Mesenchymal stem cell (in vitro differentiated cells and primary cell): ENCODE results near the gene RUBCN.

Experiments used
- DNase-seq: peaks from one replicate; pipeline ENCODE4 v3.0.0-alpha.2; 2013
- H2AFZ ChIP-seq: one replicate; pipeline ENCODE4 v1.6.1; 2013; ENCODE audit warnings: low read depth, mild to moderate bottlenecking, control low read depth, inconsistent platforms, low read length, moderate library complexity
- H2AK5ac ChIP-seq: 2 replicates; pipeline ENCODE4 v1.6.1; 2013; ENCODE audit warnings: low read length, moderate library complexity, mild to moderate bottlenecking, inconsistent platforms; ENCODE audit not compliant: severe bottlenecking
- H2BK120ac ChIP-seq: one replicate; pipeline ENCODE4 v1.6.1; 2013; ENCODE audit warnings: low read depth, mild to moderate bottlenecking, inconsistent platforms, low read length, moderate library complexity
- H2BK12ac ChIP-seq, 2 experiments: one replicate each; pipeline ENCODE4 v1.6.1; 2013; ENCODE audit warnings: inconsistent platforms in 2 of 2, low read length in 2 of 2, mild to moderate bottlenecking in 2 of 2, moderate library complexity in 2 of 2, control low read depth in 1 of 2
- H2BK15ac ChIP-seq: one replicate; pipeline ENCODE4 v1.6.1; 2013; ENCODE audit warnings: mild to moderate bottlenecking, low read depth, inconsistent platforms; ENCODE audit not compliant: poor library complexity, severe bottlenecking
- H2BK5ac ChIP-seq: 2 replicates; pipeline ENCODE4 v1.6.1; 2013; ENCODE audit warnings: low read depth, mild to moderate bottlenecking, low read length, control low read depth, inconsistent platforms; ENCODE audit not compliant: poor library complexity, severe bottlenecking
- H3K14ac ChIP-seq, 2 experiments: one replicate each; pipeline ENCODE4 v1.6.1; 2013; ENCODE audit warnings: inconsistent platforms in 2 of 2, low read length in 2 of 2, control low read depth in 1 of 2, mild to moderate bottlenecking in 1 of 2, moderate library complexity in 1 of 2
- H3K18ac ChIP-seq, 2 experiments: one replicate each; pipeline ENCODE4 v1.6.1; 2013; ENCODE audit warnings: inconsistent platforms in 2 of 2, low read length in 2 of 2, control low read depth in 1 of 2, low read depth in 1 of 2, mild to moderate bottlenecking in 1 of 2
- H3K23ac ChIP-seq, 2 experiments: one replicate each; pipeline ENCODE4 v1.6.1; 2013; ENCODE audit warnings: inconsistent platforms in 2 of 2, low read length in 2 of 2, mild to moderate bottlenecking in 2 of 2, moderate library complexity in 2 of 2, control low read depth in 1 of 2
- H3K27ac ChIP-seq: 2 replicates; pipeline ENCODE4 v1.5.1; 2013; ENCODE audit warnings: mild to moderate bottlenecking, moderate library complexity, low read length, control low read depth, inconsistent platforms; ENCODE audit not compliant: poor library complexity, severe bottlenecking
- H3K27me3 ChIP-seq, 2 experiments: 2 replicates each; pipeline versions ENCODE4 v1.6.1 to v1.7.0; 2013; ENCODE audit warnings: low read length in 2 of 2, mild to moderate bottlenecking in 2 of 2, moderate library complexity in 2 of 2, control low read depth in 1 of 2, inconsistent platforms in 1 of 2; ENCODE audit not compliant: control insufficient read depth in 1 of 2, insufficient read depth in 1 of 2
- H3K36me3 ChIP-seq, 2 experiments: 2 replicates each; pipeline versions ENCODE4 v1.6.1 to v1.7.0; 2013; ENCODE audit warnings: low read length in 2 of 2, control low read depth in 1 of 2, inconsistent platforms in 1 of 2, low read depth in 1 of 2, mild to moderate bottlenecking in 1 of 2; ENCODE audit not compliant: insufficient read depth in 2 of 2, control insufficient read depth in 1 of 2
- H3K4ac ChIP-seq, 2 experiments: one replicate each; pipeline ENCODE4 v1.6.1; 2013; ENCODE audit warnings: inconsistent platforms in 2 of 2, low read length in 2 of 2, mild to moderate bottlenecking in 2 of 2, moderate library complexity in 2 of 2, control low read depth in 1 of 2, low read depth in 1 of 2
- H3K4me1 ChIP-seq: 2 replicates; pipeline ENCODE4 v1.6.1; 2013; ENCODE audit warnings: low read depth, low read length, control low read depth; ENCODE audit not compliant: control insufficient read depth, insufficient read depth
- H3K4me2 ChIP-seq: 2 replicates; pipeline ENCODE4 v1.6.1; 2013; ENCODE audit warnings: low read length, mild to moderate bottlenecking, inconsistent platforms; ENCODE audit not compliant: poor library complexity, severe bottlenecking
- H3K4me3 ChIP-seq, 2 experiments: 2 replicates each; pipeline versions ENCODE4 v1.5.1 to v1.7.0; 2013; ENCODE audit warnings: low read length in 2 of 2, mild to moderate bottlenecking in 2 of 2, control low read depth in 1 of 2, low read depth in 1 of 2; ENCODE audit not compliant: insufficient read depth in 1 of 2
- H3K79me1 ChIP-seq: replicated peaks from 2 replicates; pipeline ENCODE4 v1.6.1; 2013; ENCODE audit warnings: mild to moderate bottlenecking, control low read depth, low read length, inconsistent platforms; ENCODE audit not compliant: poor library complexity, severe bottlenecking
- H3K9ac ChIP-seq: 2 replicates; pipeline ENCODE4 v1.7.0; 2013; ENCODE audit warnings: mild to moderate bottlenecking, low read length, moderate library complexity
- H3K9me3 ChIP-seq: 2 replicates; pipeline ENCODE4 v1.7.0; 2013; ENCODE audit warnings: mild to moderate bottlenecking, low read length; ENCODE audit not compliant: control insufficient read depth
- H4K8ac ChIP-seq: one replicate; pipeline ENCODE4 v1.6.1; 2013; ENCODE audit warnings: inconsistent platforms, mild to moderate bottlenecking, low read length, moderate library complexity
- H4K91ac ChIP-seq: one replicate; pipeline ENCODE4 v1.6.1; 2013; ENCODE audit warnings: mild to moderate bottlenecking, low read length, inconsistent platforms
- WGBS: methylation state at CpG from one replicate; pipeline ENCODE4 v1.1.7; 2013; ENCODE audit warnings: mixed read lengths; 5-methylcytosine and 5-hydroxymethylcytosine counted together

RUBCN gene

GRCh38 chr3:197706658-197707057 is 30.0 kb downstream of the RUBCN start:
- Histone ChIP-seq H4K91ac (no peak overlapping the region), H3K23ac (no peak overlapping the region), H3K4me1 (no peaks in the 10 kb centered on the region), H3K36me3 (peaks cover 18 to 26% of the 10 kb centered on the region in 2 experiments), H3K9me3 (no peaks in the 10 kb centered on the region), H3K9ac (no peak overlapping the region), H3K18ac (no peak overlapping the region), H2AK5ac (no peak overlapping the region), H4K8ac (no peak overlapping the region), H3K4ac (no peak overlapping the region), H3K79me1 (peaks cover 15% of the 10 kb centered on the region), H2BK5ac (no peak overlapping the region), H3K4me2 (no peak overlapping the region), H2BK120ac (no peak overlapping the region), H2BK12ac (no peak overlapping the region), H3K27ac (no peak overlapping the region), H2AFZ (no peak overlapping the region), H2BK15ac (no peak overlapping the region), H3K4me3 (no peak overlapping the region), H3K14ac (no peak overlapping the region), H3K27me3 (no peaks in the 10 kb centered on the region)
- 94% methylated on average over 7 of the region's 7 CpGs for WGBS
- DNase-seq = no peak

GRCh38 chr3:197701841-197702240 is 34.9 kb downstream of the RUBCN start:
- H2BK5ac ChIP-seq = no peak overlapping the region
- H3K14ac ChIP-seq = no peak overlapping the region
- H3K4me3 ChIP-seq = no peak overlapping the region
- H3K36me3 ChIP-seq = peaks cover 37 to 73% of the 10 kb centered on the region in 2 experiments
- H2AK5ac ChIP-seq = no peak overlapping the region
- no peak overlapping the region for H2BK15ac ChIP-seq
- no peak overlapping the region for H3K4me2 ChIP-seq
- H3K9me3 ChIP-seq = no peaks in the 10 kb centered on the region
- 96% methylated on average over 4 of the region's 4 CpGs for WGBS
- H2BK12ac ChIP-seq = no peak overlapping the region
- H4K91ac ChIP-seq = no peak overlapping the region
- no peak overlapping the region for H3K4ac ChIP-seq
- no peak overlapping the region for H3K23ac ChIP-seq
- no peak overlapping the region for H4K8ac ChIP-seq
- H3K4me1 ChIP-seq = no peaks in the 10 kb centered on the region
- no peak overlapping the region for H2AFZ ChIP-seq
- no peak overlapping the region for H2BK120ac ChIP-seq
- no peak for DNase-seq
- no peak overlapping the region for H3K18ac ChIP-seq
- peaks cover 11% of the 10 kb centered on the region for H3K79me1 ChIP-seq
- no peaks in the 10 kb centered on the region for H3K27me3 ChIP-seq
- H3K9ac ChIP-seq = no peak overlapping the region
- no peak overlapping the region for H3K27ac ChIP-seq

- no peak overlapping the region for H3K4me2 ChIP-seq
- no peak overlapping the region for H3K4me3 ChIP-seq
- no peak overlapping the region for H2BK5ac ChIP-seq
- no peak overlapping the region for H2BK120ac ChIP-seq
- H4K8ac ChIP-seq = no peak overlapping the region
- H3K36me3 ChIP-seq = peaks cover 49 to 87% of the 10 kb centered on the region in 2 experiments
- 92% methylated on average over 7 of the region's 9 CpGs for WGBS
- no peak overlapping the region for H2AK5ac ChIP-seq
- H2AFZ ChIP-seq = no peak overlapping the region
- no peak overlapping the region for H3K9ac ChIP-seq
- H3K14ac ChIP-seq = no peak overlapping the region
- H3K27ac ChIP-seq = no peak overlapping the region
- no peaks in the 10 kb centered on the region for H3K9me3 ChIP-seq
- H3K23ac ChIP-seq = no peak overlapping the region
- H2BK15ac ChIP-seq = no peak overlapping the region
- DNase-seq = no peak
- no peak overlapping the region for H2BK12ac ChIP-seq
- H4K91ac ChIP-seq = no peak overlapping the region
- H3K18ac ChIP-seq = no peak overlapping the region
- peaks cover 8% of the 10 kb centered on the region for H3K79me1 ChIP-seq
- H3K4ac ChIP-seq = no peak overlapping the region
- H3K27me3 ChIP-seq = no peaks in the 10 kb centered on the region
- no peaks in the 10 kb centered on the region for H3K4me1 ChIP-seq
Measured at GRCh38 chr3:197700095-197700494, 36.6 kb downstream of the RUBCN start.

- no peak overlapping the region for H4K91ac ChIP-seq
- no peak overlapping the region for H2BK15ac ChIP-seq
- H3K23ac ChIP-seq = no peak overlapping the region
- H2BK5ac ChIP-seq = no peak overlapping the region
- no peak overlapping the region for H4K8ac ChIP-seq
- H3K4me3 ChIP-seq = no peak overlapping the region
- H3K9ac ChIP-seq = no peak overlapping the region
- no peak overlapping the region for H2AFZ ChIP-seq
- no peak overlapping the region for H2BK12ac ChIP-seq
- H3K27ac ChIP-seq = no peak overlapping the region
- H3K27me3 ChIP-seq = no peaks in the 10 kb centered on the region
- no peak for DNase-seq
- no peaks in the 10 kb centered on the region for H3K9me3 ChIP-seq
- H3K4me1 ChIP-seq = no peaks in the 10 kb centered on the region
- H3K18ac ChIP-seq = no peak overlapping the region
- H2AK5ac ChIP-seq = no peak overlapping the region
- H3K36me3 ChIP-seq = peaks cover 42 to 92% of the 10 kb centered on the region in 2 experiments
- H3K79me1 ChIP-seq = peaks cover 5% of the 10 kb centered on the region
- no peak overlapping the region for H3K4ac ChIP-seq
- H3K14ac ChIP-seq = no peak overlapping the region
- no peak overlapping the region for H2BK120ac ChIP-seq
- 100% methylated on average over 6 of the region's 6 CpGs for WGBS
- H3K4me2 ChIP-seq = no peak overlapping the region
Measured at GRCh38 chr3:197697355-197697754, 39.3 kb downstream of the RUBCN start.
